Osteoblast (primary cell): ENCODE measurements around the gene CASZ1. TPM values are rescaled to one million over a fixed set of nuclear protein-coding genes. Genes with fewer than 3 reads are reported as not detected.

Experiments used
- DNase-seq: peaks from one replicate; pipeline ENCODE4 v3.0.0; 2011; ENCODE audit warnings: low spot score, mixed read lengths; ENCODE audit not compliant: insufficient read length; ENCODE audit errors: missing footprints
- H2AFZ ChIP-seq: 2 replicates; pipeline ENCODE4 v1.6.0; 2011; ENCODE audit warnings: mild to moderate bottlenecking, low read length
- H3K27ac ChIP-seq: 2 replicates; pipeline ENCODE4 v1.5.1; 2011; ENCODE audit warnings: mild to moderate bottlenecking, low read depth, low read length, moderate library complexity
- H3K27me3 ChIP-seq: 2 replicates; pipeline ENCODE4 v1.6.0; 2012; ENCODE audit warnings: mild to moderate bottlenecking, control low read depth, inconsistent platforms, low read length, moderate library complexity; ENCODE audit not compliant: insufficient read depth
- H3K36me3 ChIP-seq: 2 replicates; pipeline ENCODE4 v1.5.1; 2011; ENCODE audit warnings: mild to moderate bottlenecking, low read length, control low read depth, moderate library complexity; ENCODE audit not compliant: insufficient read depth
- H3K4me1 ChIP-seq: 2 replicates; pipeline ENCODE4 v1.5.1; 2011; ENCODE audit warnings: mild to moderate bottlenecking, low read length, control low read depth, moderate library complexity; ENCODE audit not compliant: insufficient read depth
- H3K4me2 ChIP-seq: 2 replicates; pipeline ENCODE4 v1.6.0; 2011; ENCODE audit warnings: mild to moderate bottlenecking, low read length; ENCODE audit not compliant: insufficient read depth
- H3K4me3 ChIP-seq: fragments of 200-600 bp; sonication (generic); 3 replicates; pipeline ENCODE4 v1.5.1; 2012; ENCODE audit warnings: mild to moderate bottlenecking, low read length, inconsistent platforms; ENCODE audit not compliant: insufficient read depth
- H3K79me2 ChIP-seq: 2 replicates; pipeline ENCODE4 v1.6.0; 2012; ENCODE audit warnings: mild to moderate bottlenecking, low read length, control low read depth, inconsistent platforms; ENCODE audit not compliant: insufficient read depth
- H3K9me3 ChIP-seq: 2 replicates; pipeline ENCODE4 v1.5.1; 2011; ENCODE audit warnings: low read depth, low read length, control low read depth
- H4K20me1 ChIP-seq: 2 replicates; pipeline ENCODE4 v1.6.0; 2012; ENCODE audit warnings: mild to moderate bottlenecking, low read length, control low read depth; ENCODE audit not compliant: insufficient read depth
- total RNA-seq: library from RNA; depleted of rRNA; stranded (reverse); fragments of >200 nt; gene quantifications from 2 replicates; pipeline ENCODE4 v1.2.3, GENCODE V29; 2012
- TF ChIP-seq, protein P1 (sequence below): IDR thresholded peaks from 2 replicates; pipeline ENCODE4 v1.5.1; 2011; ENCODE audit warnings: mild to moderate bottlenecking, low read depth, low read length, moderate library complexity; ENCODE audit errors: extremely low read depth

Gene CASZ1
- total RNA-seq, 1 donor = 0.36 TPM

DNA sequence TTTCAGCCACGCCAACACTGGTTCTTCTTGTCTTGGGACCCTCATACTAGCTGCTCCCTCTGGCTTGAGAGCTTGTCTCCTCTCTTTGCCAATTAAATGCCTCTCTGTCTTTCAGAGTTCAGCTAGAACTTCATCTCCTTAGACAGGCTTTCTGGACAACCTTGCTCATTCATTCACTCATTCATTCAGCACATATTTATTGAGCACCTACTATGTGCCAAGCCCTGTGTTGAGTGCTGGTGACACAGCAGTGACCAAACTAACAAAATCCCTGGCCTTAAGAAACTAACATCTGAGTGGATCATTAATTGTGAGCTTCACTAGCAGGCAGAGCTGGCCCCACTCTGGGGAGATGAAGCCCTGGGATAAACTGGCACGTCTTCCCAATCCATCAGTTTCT lies 24.9 kb upstream of the CASZ1 start:
- Histone ChIP-seq H3K4me2 (no peak overlapping the region), H3K79me2 (no peaks in the 10 kb centered on the region), H3K4me3 (no peak overlapping the region), H3K4me1 (peaks cover 9% of the 10 kb centered on the region), H3K27ac (no peak overlapping the region), H3K27me3 (peaks cover 23% of the 10 kb centered on the region), H2AFZ (no peak overlapping the region), H3K36me3 (no peaks in the 10 kb centered on the region), H3K9me3 (no peaks in the 10 kb centered on the region), H4K20me1 (no peaks in the 10 kb centered on the region)
- DNase-seq = no peak
- TF ChIP-seq, protein P1, sequence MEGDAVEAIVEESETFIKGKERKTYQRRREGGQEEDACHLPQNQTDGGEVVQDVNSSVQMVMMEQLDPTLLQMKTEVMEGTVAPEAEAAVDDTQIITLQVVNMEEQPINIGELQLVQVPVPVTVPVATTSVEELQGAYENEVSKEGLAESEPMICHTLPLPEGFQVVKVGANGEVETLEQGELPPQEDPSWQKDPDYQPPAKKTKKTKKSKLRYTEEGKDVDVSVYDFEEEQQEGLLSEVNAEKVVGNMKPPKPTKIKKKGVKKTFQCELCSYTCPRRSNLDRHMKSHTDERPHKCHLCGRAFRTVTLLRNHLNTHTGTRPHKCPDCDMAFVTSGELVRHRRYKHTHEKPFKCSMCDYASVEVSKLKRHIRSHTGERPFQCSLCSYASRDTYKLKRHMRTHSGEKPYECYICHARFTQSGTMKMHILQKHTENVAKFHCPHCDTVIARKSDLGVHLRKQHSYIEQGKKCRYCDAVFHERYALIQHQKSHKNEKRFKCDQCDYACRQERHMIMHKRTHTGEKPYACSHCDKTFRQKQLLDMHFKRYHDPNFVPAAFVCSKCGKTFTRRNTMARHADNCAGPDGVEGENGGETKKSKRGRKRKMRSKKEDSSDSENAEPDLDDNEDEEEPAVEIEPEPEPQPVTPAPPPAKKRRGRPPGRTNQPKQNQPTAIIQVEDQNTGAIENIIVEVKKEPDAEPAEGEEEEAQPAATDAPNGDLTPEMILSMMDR = no peak

DNA sequence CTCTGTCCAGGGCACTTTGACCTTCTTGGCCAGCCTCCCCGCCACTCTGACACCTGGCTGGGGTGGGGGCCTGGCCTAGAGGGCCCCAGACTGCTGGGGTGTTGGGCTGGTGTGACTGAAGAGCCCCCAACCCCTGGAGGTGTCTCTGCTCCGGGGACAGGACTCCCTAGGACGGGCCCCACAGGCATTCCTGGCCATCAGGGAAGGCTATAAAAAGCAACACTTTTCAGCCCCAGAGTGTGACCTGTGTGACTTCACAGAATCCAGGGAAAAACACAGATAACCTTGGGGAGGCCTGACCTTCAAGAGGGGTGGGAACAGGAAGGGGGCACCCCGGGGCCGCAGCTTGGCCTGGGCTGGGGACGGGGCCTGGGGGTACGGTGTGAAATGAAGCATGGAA lies 24.0 kb upstream of the CASZ1 start:
- DNase-seq = no peak
- Histone ChIP-seq H3K9me3 (no peaks in the 10 kb centered on the region), H3K27me3 (peaks cover 23% of the 10 kb centered on the region), H2AFZ (no peak overlapping the region), H3K4me2 (no peak overlapping the region), H4K20me1 (no peaks in the 10 kb centered on the region), H3K36me3 (no peaks in the 10 kb centered on the region), H3K4me3 (no peak overlapping the region), H3K4me1 (peaks cover 9% of the 10 kb centered on the region), H3K27ac (no peak overlapping the region), H3K79me2 (no peaks in the 10 kb centered on the region)
- TF ChIP-seq, protein P1 = no peak

DNA sequence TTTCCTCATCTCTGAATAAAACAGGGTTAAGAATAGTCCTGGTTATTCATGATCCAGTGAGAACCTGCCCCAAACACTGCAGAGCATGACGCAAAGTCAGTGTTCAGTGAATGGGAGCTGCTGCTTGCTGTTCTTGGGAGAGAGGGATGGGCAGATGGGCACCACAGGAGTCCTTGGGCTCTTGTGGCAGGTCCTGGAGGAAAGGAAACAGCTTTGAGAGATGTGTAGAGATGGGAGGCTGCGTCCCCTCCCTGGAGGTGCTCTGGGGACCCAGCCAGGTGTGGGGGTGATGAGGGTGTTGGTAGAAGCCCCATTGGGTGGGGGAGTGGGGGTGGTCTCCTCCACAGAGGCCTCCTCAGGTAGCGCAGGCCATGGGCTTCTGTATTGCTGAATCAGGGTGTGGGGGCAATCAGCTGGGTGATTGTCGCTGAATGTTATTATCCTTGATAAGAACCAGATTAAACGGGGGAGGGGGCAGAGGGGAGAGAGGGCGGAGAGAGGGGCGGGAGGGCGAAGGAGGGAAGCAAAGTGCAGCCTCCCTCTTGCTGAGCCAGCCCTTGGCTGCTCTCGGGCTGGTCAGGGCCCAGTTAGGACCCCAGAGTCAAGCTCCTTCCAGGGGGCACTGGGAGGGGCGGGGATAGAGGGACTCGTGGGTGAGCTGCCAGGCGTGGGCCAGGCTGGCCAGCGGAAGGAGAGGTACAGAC lies 22.9 kb upstream of the CASZ1 start:
- H3K79me2 ChIP-seq = no peaks in the 10 kb centered on the region
- H3K4me1 ChIP-seq = no peaks in the 10 kb centered on the region
- DNase-seq = no peak
- H3K36me3 ChIP-seq = no peaks in the 10 kb centered on the region
- no peaks in the 10 kb centered on the region for H3K9me3 ChIP-seq
- no peak overlapping the region for H3K4me3 ChIP-seq
- H3K4me2 ChIP-seq = no peak overlapping the region
- no peak overlapping the region for H2AFZ ChIP-seq
- H3K27ac ChIP-seq = no peak overlapping the region
- no peaks in the 10 kb centered on the region for H4K20me1 ChIP-seq
- H3K27me3 ChIP-seq = peaks cover 33% of the 10 kb centered on the region
- TF ChIP-seq, protein P1 = no peak

DNA sequence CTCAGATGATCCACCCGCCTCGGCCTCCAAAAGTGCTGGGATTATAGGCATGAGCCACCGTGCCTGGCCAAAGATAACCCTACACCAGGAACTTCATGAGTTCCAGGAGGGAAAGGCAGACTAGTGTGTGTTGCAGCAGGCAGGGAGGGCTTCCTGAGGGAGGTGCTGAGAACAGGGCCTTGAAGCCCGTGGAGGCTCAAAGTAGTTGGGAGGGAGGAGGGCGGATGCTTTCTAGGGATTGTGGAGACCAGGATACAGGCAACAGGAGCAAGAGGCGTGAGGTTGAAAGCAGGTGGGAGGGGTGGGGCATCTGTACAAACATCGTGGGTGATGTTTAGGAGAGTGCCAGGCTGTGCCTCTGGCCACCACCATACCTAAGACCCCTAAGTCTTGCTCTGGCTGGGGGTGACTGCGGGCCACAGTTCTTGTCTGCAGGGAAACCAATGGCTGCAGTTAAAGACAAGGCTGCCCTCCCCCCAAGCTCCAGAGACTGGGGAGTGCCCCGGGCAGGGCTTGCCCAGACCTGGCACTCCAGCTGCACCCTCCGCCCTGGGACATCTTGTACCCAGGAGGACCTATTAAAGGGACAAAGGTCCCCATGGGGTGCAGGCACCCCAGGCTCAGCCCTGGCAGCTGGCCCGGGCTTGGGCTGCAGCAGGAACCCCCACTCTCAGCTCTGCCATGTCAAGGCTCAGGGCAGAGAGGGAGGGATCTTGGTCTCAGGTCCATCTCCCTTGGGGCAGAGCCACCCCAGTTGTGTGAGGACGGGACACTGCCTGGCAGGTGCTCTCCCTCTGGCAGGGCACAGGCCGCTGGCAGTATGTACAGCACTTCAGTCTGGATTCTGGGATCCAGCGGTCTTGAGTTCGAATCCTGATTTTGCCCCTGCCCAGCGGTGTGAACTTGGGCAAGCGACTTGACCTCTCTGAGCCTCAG lies 22.1 kb upstream of the CASZ1 start:
- Histone ChIP-seq H4K20me1 (no peaks in the 10 kb centered on the region), H3K4me2 (no peak overlapping the region), H3K9me3 (no peaks in the 10 kb centered on the region), H3K4me1 (no peaks in the 10 kb centered on the region), H3K4me3 (no peak overlapping the region), H2AFZ (no peak overlapping the region), H3K27ac (no peak overlapping the region), H3K79me2 (no peaks in the 10 kb centered on the region), H3K36me3 (no peaks in the 10 kb centered on the region), H3K27me3 (peaks cover 36% of the 10 kb centered on the region)
- no peak for DNase-seq
- TF ChIP-seq, protein P1 = no peak
